Trophoblast cell (in vitro differentiated cells and primary cell): ENCODE results near the gene PISD.

Experiments used
- DNase-seq, 2 donors: peaks; one replicate each; pipeline ENCODE4 v3.0.0-alpha.2; 2016
- H2AFZ ChIP-seq: 2 replicates; pipeline ENCODE4 v1.6.1; 2013; ENCODE audit warnings: low read length, moderate library complexity, mild to moderate bottlenecking; ENCODE audit not compliant: insufficient read depth, poor library complexity
- H2AK5ac ChIP-seq: 2 replicates; pipeline ENCODE4 v1.6.1; 2013; ENCODE audit warnings: mild to moderate bottlenecking, low read length
- H2BK120ac ChIP-seq: 2 replicates; pipeline ENCODE4 v1.6.1; 2013; ENCODE audit warnings: low read length, mild to moderate bottlenecking, moderate library complexity; ENCODE audit not compliant: insufficient read depth, poor library complexity
- H2BK12ac ChIP-seq: 2 replicates; pipeline ENCODE4 v1.6.1; 2013; ENCODE audit warnings: mild to moderate bottlenecking, low read length, moderate library complexity
- H2BK5ac ChIP-seq: 2 replicates; pipeline ENCODE4 v1.6.1; 2013; ENCODE audit warnings: low read length, low read depth, moderate library complexity, mild to moderate bottlenecking; ENCODE audit not compliant: poor library complexity
- H3K14ac ChIP-seq: 2 replicates; pipeline ENCODE4 v1.6.1; 2013; ENCODE audit warnings: mild to moderate bottlenecking, low read length
- H3K18ac ChIP-seq: 2 replicates; pipeline ENCODE4 v1.6.1; 2013; ENCODE audit warnings: mild to moderate bottlenecking, low read length
- H3K23ac ChIP-seq: 2 replicates; pipeline ENCODE4 v1.6.1; 2013; ENCODE audit warnings: low read length
- H3K27ac ChIP-seq: 2 replicates; pipeline ENCODE4 v1.5.1; 2013; ENCODE audit warnings: low read depth, mild to moderate bottlenecking, inconsistent platforms, low read length, moderate library complexity
- H3K27me3 ChIP-seq: 2 replicates; pipeline ENCODE4 v1.6.1; 2013; ENCODE audit warnings: inconsistent platforms, mild to moderate bottlenecking, low read length, moderate library complexity; ENCODE audit not compliant: insufficient read depth
- H3K36me3 ChIP-seq, 2 experiments: 1 replicate in 1 of 2; 2 replicates in 1 of 2; pipeline ENCODE4 v1.6.1; 2013; ENCODE audit warnings: low read length in 2 of 2, mild to moderate bottlenecking in 2 of 2, moderate library complexity in 1 of 2; ENCODE audit not compliant: insufficient read depth in 2 of 2, control insufficient read depth in 1 of 2
- H3K4ac ChIP-seq: 2 replicates; pipeline ENCODE4 v1.6.1; 2013; ENCODE audit warnings: low read depth, mild to moderate bottlenecking, low read length, moderate library complexity
- H3K4me1 ChIP-seq, 2 experiments: 1 replicate in 1 of 2; 2 replicates in 1 of 2; pipeline ENCODE4 v1.6.1; 2013; ENCODE audit warnings: low read length in 2 of 2, mild to moderate bottlenecking in 2 of 2, moderate library complexity in 1 of 2; ENCODE audit not compliant: insufficient read depth in 2 of 2, control insufficient read depth in 1 of 2
- H3K4me2 ChIP-seq: 2 replicates; pipeline ENCODE4 v1.6.1; 2013; ENCODE audit warnings: inconsistent platforms, mild to moderate bottlenecking, low read length, moderate library complexity
- H3K4me3 ChIP-seq: 2 replicates; pipeline ENCODE4 v1.5.1; 2013; ENCODE audit warnings: mild to moderate bottlenecking, low read depth, low read length, inconsistent platforms
- H3K79me1 ChIP-seq: one replicate; pipeline ENCODE4 v1.6.1; 2013; ENCODE audit warnings: low read length
- H3K79me2 ChIP-seq: 2 replicates; pipeline ENCODE4 v1.6.1; 2013; ENCODE audit warnings: low read length, mild to moderate bottlenecking; ENCODE audit not compliant: control insufficient read depth, insufficient read depth, poor library complexity
- H3K9ac ChIP-seq: 2 replicates; pipeline ENCODE4 v1.6.1; 2013; ENCODE audit warnings: mild to moderate bottlenecking, low read length
- H3K9me3 ChIP-seq: 2 replicates; pipeline ENCODE4 v1.6.1; 2013; ENCODE audit warnings: low read depth, mild to moderate bottlenecking, control low read depth, inconsistent platforms, low read length; ENCODE audit not compliant: insufficient read depth
- H4K12ac ChIP-seq: 2 replicates; pipeline ENCODE4 v1.6.1; 2013; ENCODE audit warnings: low read depth, mild to moderate bottlenecking, low read length, moderate library complexity
- H4K8ac ChIP-seq: 2 replicates; pipeline ENCODE4 v1.6.1; 2013; ENCODE audit warnings: low read depth, mild to moderate bottlenecking, low read length, moderate library complexity
- H4K91ac ChIP-seq: one replicate; pipeline ENCODE4 v1.6.1; 2013; ENCODE audit warnings: low read depth, mild to moderate bottlenecking, low read length, moderate library complexity
- WGBS: extraction: QIAGEN DNeasy Blood & Tissue Kit; methylation state at CpG from one replicate; pipeline ENCODE4 v1.1.7; 2013; ENCODE audit warnings: missing lambda C conversion rate; ENCODE audit not compliant: insufficient read length, insufficient coverage; ENCODE audit errors: extremely low coverage; 5-methylcytosine and 5-hydroxymethylcytosine counted together

Gene PISD

DNA sequence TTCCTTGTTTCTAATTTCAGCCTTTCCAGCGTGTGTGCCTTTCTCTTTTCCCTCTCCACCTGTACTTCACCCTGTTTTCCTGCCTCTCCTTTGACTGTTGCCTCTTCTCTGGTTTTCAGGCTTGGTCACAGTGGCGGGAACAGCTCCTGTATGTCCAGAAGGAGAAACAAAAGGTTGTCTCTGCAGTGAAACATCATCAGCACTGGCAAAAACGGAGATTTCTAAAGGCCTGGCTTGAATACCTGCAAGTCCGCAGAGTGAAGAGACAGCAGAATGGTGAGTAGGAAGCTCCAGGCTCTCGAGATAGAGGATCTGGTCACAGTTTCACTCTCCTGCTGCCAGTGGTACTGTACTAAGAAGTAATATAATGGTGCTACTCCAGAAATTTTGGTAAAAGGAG is 89.1 kb downstream of the PISD start:
- H3K79me2 ChIP-seq: no peaks in the 10 kb centered on the region
- no peak overlapping the region for H3K27ac ChIP-seq
- no peak overlapping the region for H2BK120ac ChIP-seq
- no peaks in the 10 kb centered on the region for H3K79me1 ChIP-seq
- no peak overlapping the region for H3K9ac ChIP-seq
- no peak overlapping the region for H2BK12ac ChIP-seq
- no peak overlapping the region for H3K23ac ChIP-seq
- H2AK5ac ChIP-seq: no peak overlapping the region
- H3K9me3 ChIP-seq: no peaks in the 10 kb centered on the region
- H2BK5ac ChIP-seq: no peak overlapping the region
- DNase-seq: no peak
- WGBS: no CpG with 5 or more reads among the region's 5 CpGs
- no peak overlapping the region for H3K4ac ChIP-seq
- no peak overlapping the region for H2AFZ ChIP-seq
- H3K4me3 ChIP-seq: no peak overlapping the region
- H4K12ac ChIP-seq: no peak overlapping the region
- H3K36me3 ChIP-seq: peaks cover 0 to 3% of the 10 kb centered on the region in 2 experiments
- H3K27me3 ChIP-seq: no peaks in the 10 kb centered on the region
- no peak overlapping the region for H3K14ac ChIP-seq
- H4K91ac ChIP-seq: no peak overlapping the region
- H3K4me1 ChIP-seq: no peaks in the 10 kb centered on the region
- no peak overlapping the region for H3K4me2 ChIP-seq
- H4K8ac ChIP-seq: no peak overlapping the region
- no peak overlapping the region for H3K18ac ChIP-seq

DNA sequence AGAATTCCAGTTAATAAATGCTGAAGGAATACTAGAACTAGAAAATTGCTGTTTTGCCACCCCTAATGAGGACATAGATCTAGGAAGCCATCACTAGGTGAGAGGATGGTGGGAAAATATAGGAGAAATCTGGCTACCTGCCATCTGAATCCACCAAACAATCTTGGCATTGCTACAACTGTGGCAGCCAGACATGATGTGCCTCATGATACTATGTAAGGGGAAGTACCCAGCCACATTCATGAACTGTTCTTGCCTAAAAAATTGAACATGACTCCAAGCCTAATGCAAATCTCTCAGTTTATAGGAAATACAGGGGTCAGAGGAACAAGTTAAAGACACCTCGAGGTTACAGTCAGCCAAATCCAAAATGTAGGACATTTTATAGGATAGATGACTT is 92.9 kb downstream of the PISD start:
- Histone ChIP-seq H2AFZ (no peak overlapping the region), H3K79me1 (no peaks in the 10 kb centered on the region), H3K27ac (no peak overlapping the region), H4K8ac (no peak overlapping the region), H2BK120ac (no peak overlapping the region), H2BK5ac (no peak overlapping the region), H3K4ac (no peak overlapping the region), H3K23ac (no peak overlapping the region), H3K18ac (no peak overlapping the region), H3K27me3 (no peaks in the 10 kb centered on the region), H3K9ac (no peak overlapping the region), H2BK12ac (no peak overlapping the region), H3K9me3 (no peaks in the 10 kb centered on the region), H3K4me3 (no peak overlapping the region), H3K4me2 (no peak overlapping the region), H4K12ac (no peak overlapping the region), H3K4me1 (no peaks in the 10 kb centered on the region), H4K91ac (no peak overlapping the region), H3K14ac (no peak overlapping the region), H3K36me3 (no peaks in the 10 kb centered on the region), H2AK5ac (no peak overlapping the region), H3K79me2 (no peaks in the 10 kb centered on the region)
- WGBS: no CpG with 5 or more reads among the region's 1 CpG
- no peak for DNase-seq
